Pancreas (tissue), 10 donors: ENCODE results near the gene SPECC1. TPM values are rescaled to one million over a fixed set of nuclear protein-coding genes. Genes with fewer than 3 reads are reported as not detected.
"Not testable (repeated sequence)": the region's sequence is repeated elsewhere in the genome, so short reads cannot be mapped to it uniquely, and the experiment has no call there.

Experiments
- ATAC-seq, 4 donors: fragments of 200-7000 bp; cut with Tn5 transposase; one replicate each; pipeline versions ENCODE4 v1.8.0 to v1.9.1; 2020; ENCODE audit warnings: mild to moderate bottlenecking in 4 of 4, moderate library complexity in 4 of 4
- DNase-seq, 6 donors: peaks; one replicate each; pipeline ENCODE4 v3.0.0-alpha.2; 2020
- FAIRE-seq: peaks from 2 replicates; lab custom pipeline; 2012; peaks lifted over from hg19 to GRCh38; lab: Jason Lieb, UNC
- H3K27ac ChIP-seq, 4 donors: fragments of 200-600 bp; sonication (generic); 1 replicate in 3 of 4; 2 replicates in 1 of 4; pipeline versions ENCODE4 v1.5.0 to v1.8.0; 2020
- H3K27me3 ChIP-seq, 4 donors: fragments of 200-600 bp; one replicate each; pipeline ENCODE4 v1.8.0; 2021
- H3K36me3 ChIP-seq, 3 donors: fragments of 200-600 bp; sonication (generic) in 1 of 3; one replicate each; pipeline versions ENCODE4 v1.5.0 to v1.8.0; 2020 to 2021
- H3K4me1 ChIP-seq, 3 donors: fragments of 200-600 bp; one replicate each; pipeline ENCODE4 v1.8.0; 2021
- H3K4me3 ChIP-seq, 4 donors: fragments of 200-600 bp; sonication (generic) in 2 of 4; one replicate each; pipeline versions ENCODE4 v1.5.0 to v1.8.0; 2020 to 2021
- H3K9me3 ChIP-seq, 4 donors: fragments of 200-600 bp; one replicate each; pipeline ENCODE4 v1.8.0; 2021
- WGBS, 2 donors: extraction: QIAGEN DNeasy Blood & Tissue Kit; methylation state at CpG; one replicate each; pipeline ENCODE4 v1.1.7; 2013; 5-methylcytosine and 5-hydroxymethylcytosine counted together
- intact Hi-C, 3 donors: fragments of 100-400 bp; cut with DNase I; formaldehyde crosslinking; loops; one replicate each; pipeline versions ENCODE4 v1.11.1 to v1.14.2; 2022
- polyA plus RNA-seq, 2 donors: library from polyadenylated mRNA; stranded (reverse); fragments of 200-250 nt; gene quantifications; one replicate each; pipeline ENCODE4 v1.2.3, GENCODE V29; 2013
- total RNA-seq, 6 donors: library from RNA; stranded (reverse); fragmentation: NEBNext Ultra II Directional in 4 of 6; extraction: Animal tissue kit (Norgen Biotek cat#: 25700) in 4 of 6; gene quantifications; one replicate each; pipeline versions ENCODE4 v1.2.1 to v1.2.4, GENCODE V29; 2021 to 2023
- TF ChIP-seq, protein P1 (sequence below), 4 donors: fragments of 200-600 bp; sonication (generic) in 3 of 4; IDR thresholded peaks; one replicate each; pipeline versions ENCODE4 v1.5.0 to v1.8.0; 2021; ENCODE audit warnings: antibody characterized with exemption in 4 of 4
- donor health status: healthy with polysubstance abuse.
- donor health status: DM: no; HTN: no; CAD: no; lungs with moderate emphysema.
- donor health status: DM: no; HTN: no; CAD: no.
- donor health status: control.
- donor health status: control.
- donor health status: Bipolar disorder and iron deficiency.
- donor health status: DM: yes; HTN: yes; CAD: no.
- donor health status: DM: no; HTN: no; CAD: no.
- donor health status: DM: no; HTN: no; CAD: no.
- donor health status: DM: yes; HTN: yes; CAD: no.

SPECC1 gene
- total and polyA plus RNA-seq, 8 donors = 5.6 to 22.2 (median 8.1) TPM

DNA sequence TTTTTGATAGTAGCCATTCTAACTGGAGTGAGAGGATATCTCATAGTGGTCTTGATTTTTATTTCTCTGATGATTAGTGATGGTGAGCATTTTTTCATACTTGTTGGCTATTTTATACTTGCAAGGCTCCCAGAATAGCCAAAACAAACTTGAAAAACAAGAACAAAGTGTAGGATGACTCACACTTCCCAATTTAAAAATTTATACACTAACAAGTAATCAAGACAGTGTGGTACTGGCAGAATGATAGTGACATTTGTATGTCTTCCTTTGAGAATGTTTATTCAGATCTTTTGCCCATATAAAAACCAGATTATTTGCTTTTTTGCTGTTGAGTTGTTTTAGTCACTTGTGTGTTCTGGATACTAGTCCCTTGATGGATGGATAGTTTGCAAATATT, 17.8 kb downstream of the SPECC1 start:
- TF ChIP-seq, protein P1, sequence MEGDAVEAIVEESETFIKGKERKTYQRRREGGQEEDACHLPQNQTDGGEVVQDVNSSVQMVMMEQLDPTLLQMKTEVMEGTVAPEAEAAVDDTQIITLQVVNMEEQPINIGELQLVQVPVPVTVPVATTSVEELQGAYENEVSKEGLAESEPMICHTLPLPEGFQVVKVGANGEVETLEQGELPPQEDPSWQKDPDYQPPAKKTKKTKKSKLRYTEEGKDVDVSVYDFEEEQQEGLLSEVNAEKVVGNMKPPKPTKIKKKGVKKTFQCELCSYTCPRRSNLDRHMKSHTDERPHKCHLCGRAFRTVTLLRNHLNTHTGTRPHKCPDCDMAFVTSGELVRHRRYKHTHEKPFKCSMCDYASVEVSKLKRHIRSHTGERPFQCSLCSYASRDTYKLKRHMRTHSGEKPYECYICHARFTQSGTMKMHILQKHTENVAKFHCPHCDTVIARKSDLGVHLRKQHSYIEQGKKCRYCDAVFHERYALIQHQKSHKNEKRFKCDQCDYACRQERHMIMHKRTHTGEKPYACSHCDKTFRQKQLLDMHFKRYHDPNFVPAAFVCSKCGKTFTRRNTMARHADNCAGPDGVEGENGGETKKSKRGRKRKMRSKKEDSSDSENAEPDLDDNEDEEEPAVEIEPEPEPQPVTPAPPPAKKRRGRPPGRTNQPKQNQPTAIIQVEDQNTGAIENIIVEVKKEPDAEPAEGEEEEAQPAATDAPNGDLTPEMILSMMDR (IDR thresholded peaks at IDR 0.05) = no peak
- H3K36me3 ChIP-seq = no peaks in the 10 kb centered on the region
- intact Hi-C loops = no loop called here
- no peaks in the 10 kb centered on the region for H3K4me1 ChIP-seq
- no peak overlapping the region for H3K4me3 ChIP-seq
- no peaks in the 10 kb centered on the region for H3K27me3 ChIP-seq
- no peaks in the 10 kb centered on the region for H3K9me3 ChIP-seq
- H3K27ac ChIP-seq = no peak overlapping the region
- peak in 1 of 4 donors; percentile 24 for ATAC-seq
- FAIRE-seq = no peak
- DNase-seq = no peak

- DNase-seq (no peak), FAIRE-seq (no peak), ATAC-seq (no peak)
- 69 to 71% methylated on average over 2 to 3 of the region's 3 CpGs for WGBS, 2 donors
- Histone ChIP-seq H3K27ac (no peak overlapping the region), H3K36me3 (no peaks in the 10 kb centered on the region), H3K4me1 (no peaks in the 10 kb centered on the region), H3K9me3 (no peaks in the 10 kb centered on the region), H3K27me3 (no peaks in the 10 kb centered on the region), H3K4me3 (no peak overlapping the region)
- intact Hi-C loops = no loop called here
- TF ChIP-seq, protein P1 (IDR thresholded peaks at IDR 0.05) = no peak
These were observed 19.3 kb downstream of the SPECC1 start for GRCh38 chr17:20028443-20028842.

- no peaks in the 10 kb centered on the region for H3K36me3 ChIP-seq
- TF ChIP-seq, protein P1 (IDR thresholded peaks at IDR 0.05) = no peak
- H3K9me3 ChIP-seq = no peaks in the 10 kb centered on the region
- H3K4me3 ChIP-seq = no peak overlapping the region
- peak in 1 of 4 donors; percentile 28 for ATAC-seq
- WGBS, 2 donors = 86 to 93% methylated on average over 7 of the region's 7 CpGs
- H3K27ac ChIP-seq = no peak overlapping the region
- H3K27me3 ChIP-seq = no peaks in the 10 kb centered on the region
- no peak for DNase-seq
- H3K4me1 ChIP-seq = no peaks in the 10 kb centered on the region
- FAIRE-seq = no peak
- intact Hi-C loops = no loop called here
These were observed 23.5 kb downstream of the SPECC1 start for GRCh38 chr17:20032636-20033035.

GRCh38 chr17:20033415-20033814, 24.3 kb downstream of the SPECC1 start:
- H3K36me3 ChIP-seq = no peaks in the 10 kb centered on the region
- ATAC-seq = peak in 1 of 4 donors; percentile 35
- no peak overlapping the region for H3K4me3 ChIP-seq
- WGBS, 2 donors = 82% methylated on average over 3 of the region's 3 CpGs
- no peaks in the 10 kb centered on the region for H3K4me1 ChIP-seq
- TF ChIP-seq, protein P1 (IDR thresholded peaks at IDR 0.05) = no peak
- FAIRE-seq = no peak
- no peak overlapping the region for H3K27ac ChIP-seq
- intact Hi-C loops = no loop called here
- H3K9me3 ChIP-seq = no peaks in the 10 kb centered on the region
- no peaks in the 10 kb centered on the region for H3K27me3 ChIP-seq
- DNase-seq = no peak

- WGBS, 2 donors = 76 to 93% methylated on average over 3 of the region's 3 CpGs
- Histone ChIP-seq H3K4me3 (no peak overlapping the region), H3K27ac (no peak overlapping the region), H3K4me1 (no peaks in the 10 kb centered on the region), H3K9me3 (no peaks in the 10 kb centered on the region), H3K36me3 (no peaks in the 10 kb centered on the region), H3K27me3 (no peaks in the 10 kb centered on the region)
- intact Hi-C loops = no loop called here
- FAIRE-seq = no peak
- no peak for ATAC-seq
- TF ChIP-seq, protein P1 (IDR thresholded peaks at IDR 0.05) = no peak
- DNase-seq = no peak
These were observed 26.3 kb downstream of the SPECC1 start for GRCh38 chr17:20035501-20035900.

- H3K9me3 ChIP-seq, H3K36me3 ChIP-seq, H3K27ac ChIP-seq, intact Hi-C loops, H3K27me3 ChIP-seq, DNase-seq, H3K4me1 ChIP-seq, FAIRE-seq, ATAC-seq, H3K4me3 ChIP-seq: not testable (repeated sequence)
- whole genome bisulfite sequencing, 2 donors = 27 to 35% methylated on average over 1 of the region's 1 CpG
These were observed 28.1 kb downstream of the SPECC1 start for GRCh38 chr17:20037286-20037685.
